ENCODE results near the gene PADI4. TPM values are rescaled to one million over a fixed set of nuclear protein-coding genes. Genes with fewer than 3 reads are reported as not detected.
"Not testable (repeated sequence)": the region's sequence is repeated elsewhere in the genome, so short reads cannot be mapped to it uniquely, and the experiment has no call there.

PADI4 gene
- total RNA-seq, 1 experiment from 2014 or later, result not detected

DNA sequence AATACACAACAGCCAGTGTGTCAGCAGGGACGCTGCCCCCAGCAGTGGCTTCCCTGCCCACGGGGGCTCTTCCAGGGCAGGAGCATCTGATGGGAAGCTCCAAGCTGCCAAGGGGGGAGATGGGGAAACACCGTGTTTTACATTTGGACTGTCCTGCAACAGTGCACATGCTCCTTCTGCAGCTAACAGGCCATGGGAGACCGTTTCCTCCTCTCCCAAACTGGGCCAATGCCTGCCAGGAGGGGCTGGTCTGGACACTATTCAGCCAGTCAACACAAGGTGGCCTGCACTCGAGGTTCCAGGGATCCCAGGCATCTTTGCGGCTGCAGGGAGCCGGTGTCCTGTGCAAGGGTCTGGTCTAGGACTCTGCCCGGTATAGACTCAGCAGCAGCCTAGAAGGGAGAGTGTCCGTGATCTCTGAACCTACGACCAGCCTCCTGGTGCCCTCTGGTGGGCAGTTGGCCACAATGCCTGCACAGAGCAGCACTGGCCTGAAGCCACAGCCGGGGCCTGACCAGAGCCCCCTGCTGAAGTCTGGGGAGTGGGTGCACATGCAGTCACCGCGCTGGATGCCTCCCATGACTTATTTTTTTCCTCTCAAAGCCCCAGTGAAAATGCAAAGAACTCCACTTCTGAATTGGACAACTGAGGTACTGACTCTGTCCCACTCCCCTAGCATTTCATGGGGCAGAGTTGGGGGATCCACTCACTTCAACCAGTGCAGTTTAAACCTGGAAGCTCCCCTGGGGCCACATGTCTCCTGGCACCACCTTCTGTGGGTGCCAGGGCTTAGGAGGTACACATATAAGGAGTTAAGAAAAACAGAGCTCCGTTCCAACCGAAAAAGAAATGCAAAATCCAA, 98.1 kb downstream of the PADI4 start:
- Histone ChIP-seq H3K9me3 (replicated peaks) (no peaks in the 10 kb centered on the region), H3K4me3 (no peak overlapping the region), H3K27ac (no peak overlapping the region), H3K27me3 (replicated peaks) (no peaks in the 10 kb centered on the region), H3K36me3 (peaks cover 41% of the 10 kb centered on the region), H3K4me1 (replicated peaks) (peaks cover 5% of the 10 kb centered on the region; the same call in 1 of the 2 replicates)
- DNase-seq (ENCODE audit: low read depth in 1 of 2, low spot score in 2 of 2), result peak; percentile 57 to 76

DNA sequence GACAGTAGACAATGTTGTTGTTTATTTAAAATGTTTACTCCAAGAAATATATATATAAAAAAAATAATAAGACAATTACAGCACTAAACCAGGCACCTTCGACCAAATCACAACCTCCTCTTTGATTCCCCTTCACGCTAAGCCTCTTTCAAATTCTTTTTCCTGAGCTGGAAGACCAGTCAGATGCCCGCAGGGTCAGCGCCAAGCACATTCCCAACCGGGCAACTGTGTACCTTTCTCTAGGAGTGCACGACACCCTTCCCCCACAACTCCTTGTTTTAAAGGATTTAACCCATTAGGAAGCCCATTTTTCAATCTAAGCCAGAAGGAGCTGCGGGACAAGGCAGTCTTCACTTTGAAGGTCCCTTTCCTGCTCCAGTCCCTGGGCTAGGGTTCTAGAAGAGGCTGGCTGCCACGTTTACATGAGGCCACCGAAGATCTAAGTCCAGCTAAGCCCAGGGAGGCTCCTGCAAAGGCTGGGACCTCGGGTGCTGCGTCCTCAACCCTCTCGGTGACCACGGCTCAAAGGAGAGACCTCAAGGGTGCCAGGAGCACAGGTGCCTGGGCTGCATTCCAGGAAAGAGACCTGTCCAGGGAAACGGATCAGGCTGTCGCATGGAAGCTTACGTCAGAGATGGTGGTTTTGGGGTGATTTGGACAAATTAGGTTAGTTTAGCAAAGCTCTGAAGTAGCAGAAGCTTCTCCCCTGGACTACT, 98.9 kb downstream of the PADI4 start:
- not testable (repeated sequence) for H3K4me1 ChIP-seq (replicated peaks); H3K27ac ChIP-seq; H3K27me3 ChIP-seq (replicated peaks); H3K9me3 ChIP-seq (replicated peaks); H3K4me3 ChIP-seq; DNase-seq (ENCODE audit: low read depth in 1 of 2, low spot score in 2 of 2)
- H3K36me3 ChIP-seq, result peaks cover 49% of the 10 kb centered on the region

DNA sequence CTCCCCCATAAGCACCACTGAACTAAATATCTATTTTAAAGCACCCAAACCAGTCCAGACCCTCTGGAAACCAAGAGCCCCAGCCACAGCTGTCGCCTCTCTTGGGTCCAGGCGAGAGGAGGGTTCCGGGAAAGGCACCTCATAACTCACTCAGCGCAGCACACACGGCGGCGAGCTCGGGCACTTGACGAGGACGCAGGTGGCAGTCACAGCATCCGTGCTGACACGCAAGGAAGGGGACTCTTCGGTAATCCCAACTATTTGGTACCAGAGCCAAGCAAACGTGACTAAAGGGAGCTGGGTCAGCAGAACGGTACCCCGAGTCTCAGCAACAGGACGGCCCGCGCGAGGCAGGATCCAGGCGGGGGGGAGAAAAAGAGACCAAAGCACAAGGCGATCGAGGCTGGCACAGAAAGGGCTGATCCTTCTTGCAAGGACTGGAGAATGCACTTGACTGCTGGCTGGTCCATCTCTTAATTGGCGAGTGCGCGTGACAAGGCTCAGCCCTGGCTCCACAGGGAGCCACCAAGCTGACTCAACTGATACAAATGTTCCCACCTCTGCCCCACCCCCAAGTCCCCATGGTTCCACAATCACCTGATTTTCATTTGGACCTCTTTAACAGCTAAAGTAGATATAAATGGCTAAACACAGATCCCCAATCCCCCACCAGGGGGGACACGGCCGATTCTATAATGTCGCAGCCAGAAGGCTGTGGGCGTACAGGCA, 100.0 kb downstream of the PADI4 start:
- not testable (repeated sequence) for H3K27ac ChIP-seq; H3K27me3 ChIP-seq (replicated peaks); H3K4me3 ChIP-seq; DNase-seq (ENCODE audit: low read depth in 1 of 2, low spot score in 2 of 2); H3K9me3 ChIP-seq (replicated peaks); H3K4me1 ChIP-seq (replicated peaks)
- peaks cover 59% of the 10 kb centered on the region for H3K36me3 ChIP-seq

DNA sequence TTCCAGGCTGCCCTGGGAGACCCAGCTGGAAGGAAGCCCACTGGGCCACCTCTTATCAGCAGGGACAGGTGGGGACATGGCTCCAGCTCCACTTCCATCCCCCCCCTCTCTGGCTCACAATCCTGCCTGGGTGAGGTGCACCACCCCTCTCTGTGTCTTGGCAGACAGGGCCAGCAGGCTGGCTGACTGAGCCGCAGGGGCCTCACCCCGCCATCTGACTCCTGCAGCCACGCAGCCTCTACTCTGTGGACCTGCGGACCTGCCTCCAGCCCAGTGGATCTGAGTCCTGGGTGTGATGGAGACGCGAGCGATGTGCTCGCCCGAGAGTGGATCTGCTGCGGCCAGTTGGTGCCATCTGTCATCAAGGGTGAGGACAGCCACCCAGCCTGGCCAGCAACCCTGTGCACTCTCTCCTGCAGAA, 101.4 kb downstream of the PADI4 start:
- DNase-seq (ENCODE audit: low read depth in 1 of 2, low spot score in 2 of 2), result no peak
- Histone ChIP-seq H3K27ac (no peak overlapping the region), H3K9me3 (replicated peaks) (no peaks in the 10 kb centered on the region), H3K27me3 (replicated peaks) (no peaks in the 10 kb centered on the region), H3K4me3 (no peak overlapping the region), H3K4me1 (replicated peaks) (peaks cover 5% of the 10 kb centered on the region; the same call in 1 of the 2 replicates), H3K36me3 (peaks cover 72% of the 10 kb centered on the region)

DNA sequence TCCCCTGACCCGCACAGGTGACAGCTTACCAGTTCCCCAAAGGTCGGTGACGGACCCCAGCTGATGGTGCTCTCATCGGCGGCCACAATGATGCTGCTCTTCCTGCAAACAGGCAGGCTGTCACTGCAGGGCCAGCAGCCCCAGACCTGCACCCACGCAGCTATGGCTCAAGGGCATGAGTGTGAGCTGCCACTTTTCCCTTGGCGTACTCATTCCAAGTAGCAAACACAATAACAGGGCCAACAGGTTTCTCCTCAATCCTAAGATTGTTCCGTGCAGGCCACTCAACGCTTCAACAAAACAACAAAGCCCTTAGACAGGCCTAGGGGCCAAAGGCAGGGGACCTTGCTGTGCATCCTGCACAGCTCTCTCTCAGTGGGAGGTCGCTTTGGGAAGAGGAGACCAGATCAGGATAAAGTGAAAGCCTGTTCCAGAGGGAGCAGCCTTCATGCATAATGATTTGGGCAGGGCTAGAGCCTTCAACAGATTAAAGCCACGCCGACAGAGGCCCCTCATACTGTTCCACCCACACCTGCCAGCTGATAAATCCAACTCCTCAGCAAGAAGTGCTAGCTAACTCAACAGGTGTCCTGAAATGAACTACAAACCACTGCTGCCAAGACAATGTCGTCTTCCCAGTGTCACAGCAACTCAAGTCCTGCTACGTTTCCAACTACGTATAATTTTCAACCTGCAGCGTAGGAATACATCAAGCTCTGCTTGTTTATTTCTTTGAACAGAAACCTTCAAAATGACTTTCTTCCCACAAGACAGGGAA, 104.3 kb downstream of the PADI4 start:
- no peak for DNase-seq (ENCODE audit: low read depth in 1 of 2, low spot score in 2 of 2)
- H3K27ac ChIP-seq, result no peak overlapping the region
- no peaks in the 10 kb centered on the region for H3K27me3 ChIP-seq (replicated peaks)
- no peaks in the 10 kb centered on the region for H3K9me3 ChIP-seq (replicated peaks)
- H3K36me3 ChIP-seq, result peaks cover 85% of the 10 kb centered on the region
- no peak overlapping the region for H3K4me3 ChIP-seq
- no peaks in the 10 kb centered on the region for H3K4me1 ChIP-seq (replicated peaks)

Other genes starting within 250 kb of the PADI4 start
- not detected in 2 replicates for gene PADI2, start 188.7 kb upstream of the PADI4 start, total RNA-seq (2014; rRNA removed; shearing (Covaris generic))
- gene PADI1, start 103.1 kb upstream of the PADI4 start, total RNA-seq (2014; rRNA removed; shearing (Covaris generic)), result 0.34 and 1.5 TPM in 2 replicates
- 1.0 and 3.6 TPM in 2 replicates for gene PADI3, start 59.1 kb upstream of the PADI4 start, total RNA-seq (2014; rRNA removed; shearing (Covaris generic))
- gene PADI6, start 64.0 kb downstream of the PADI4 start, total RNA-seq (2014; rRNA removed; shearing (Covaris generic)), result not detected in 2 replicates
- 98.5 and 106 TPM in 2 replicates for gene RCC2, start 131.5 kb downstream of the PADI4 start, total RNA-seq (2014; rRNA removed; shearing (Covaris generic))
- 12.8 and 13.6 TPM in 2 replicates for gene ARHGEF10L, start 231.5 kb downstream of the PADI4 start, total RNA-seq (2014; rRNA removed; shearing (Covaris generic))